GM12891 (cell line): Measurements from ENCODE around the gene ADSL.

ENCODE experiments used
- POLR2A ChIP-seq: IDR thresholded peaks from 2 replicates; pipeline ENCODE4 v1.6.1; 2011; ENCODE audit warnings: low read depth, low read length, control low read depth
- POLR2AphosphoS5 ChIP-seq: IDR thresholded peaks from 2 replicates; pipeline ENCODE4 v1.6.1; 2011; ENCODE audit warnings: low read depth, low read length, control low read depth

- no peak for TF ChIP-seq POLR2AphosphoS5
- TF ChIP-seq POLR2A = no peak
Observed at GRCh38 chr22:40413873-40414272, 67.6 kb downstream of the ADSL start.
